ENCODE data around the gene INPP5E.

Gene INPP5E

GRCh38 chr9:136393531-136393930 lies 46.1 kb downstream of the INPP5E start (continued):
- TF ChIP-seq ZNF148 (tag by site-specific recombination; IDR thresholded peaks at IDR 0.05; ENCODE audit: borderline replicate concordance) = no peak
- no peak for TF ChIP-seq ZNF626 (tag by site-specific recombination; IDR thresholded peaks at IDR 0.05)
- no peak for TF ChIP-seq ZBTB26 (tag by site-specific recombination; optimal IDR thresholded peaks at IDR 0.05)
- no peak for TF ChIP-seq ZNF16 (tag by site-specific recombination; IDR thresholded peaks at IDR 0.05; ENCODE audit: low read depth)

- H3K4me1 ChIP-seq (ENCODE audit: control insufficient read depth, insufficient read depth, low read length) = no peaks in the 10 kb centered on the region
- CTCF ChIA-PET = interaction anchor here (1.1 to 5.1 kb wide), 3 partner anchors 9 to 279 kb away, joined by 4 to 23 read pairs (median 5); no protein-coding TSS in a partner anchor
- no peaks in the 10 kb centered on the region for H3K9me3 ChIP-seq (ENCODE audit: control insufficient read depth, insufficient read depth, low read depth, low read length)
- POLR2A ChIA-PET = interaction anchor here (1.1 to 1.3 kb wide), 4 partner anchors 15 to 39 kb away, joined by 3 to 5 read pairs (median 3); partner anchors contain the start of gene DNLZ
- H3K4me3 ChIP-seq (ENCODE audit: low read depth, low read length) = no peak overlapping the region
- TF ChIP-seq ELK4 (IDR thresholded peaks at IDR 0.05; ENCODE audit: borderline replicate concordance, low read depth, low read length) (no peak), ZBTB21 (tag by site-specific recombination; IDR thresholded peaks at IDR 0.05) (no peak), ZNF266 (tag by site-specific recombination; IDR thresholded peaks at IDR 0.05; ENCODE audit: low read depth) (no peak), ZNF140 (tag by site-specific recombination; IDR thresholded peaks at IDR 0.05) (no peak), ZNF280C (tag by site-specific recombination; IDR thresholded peaks at IDR 0.05) (no peak), ZBTB6 (tag by site-specific recombination; IDR thresholded peaks at IDR 0.05) (no peak), PRDM1 (tag by site-specific recombination; IDR thresholded peaks at IDR 0.05) (no peak), GLIS2 (tag by site-specific recombination; IDR thresholded peaks at IDR 0.05) (0 out of 2 replicates have a peak, but pooled peaks have one; percentile 26), SCRT2 (tag by site-specific recombination; IDR thresholded peaks at IDR 0.05) (0 out of 2 replicates have a peak, but pooled peaks have one; percentile 1), ATF2 (tag by site-specific recombination; IDR thresholded peaks at IDR 0.05; ENCODE audit: low read depth) (no peak), GLIS1 (tag by site-specific recombination; IDR thresholded peaks at IDR 0.05) (peak; percentile 62), KLF17 (tag by site-specific recombination; IDR thresholded peaks at IDR 0.05) (no peak), KLF1 (tag by site-specific recombination; IDR thresholded peaks at IDR 0.05) (peak; percentile 53)
- no peak overlapping the region for H3K27ac ChIP-seq (ENCODE audit: extremely low read depth, low read depth, low read length)
- peaks cover 14 to 92% of the 10 kb centered on the region in 2 experiments for H3K36me3 ChIP-seq (ENCODE audit: control insufficient read depth in 2 of 2, insufficient read depth in 1 of 2, low read length in 2 of 2)
Measured at GRCh38 chr9:136392538-136393449, 46.9 kb downstream of the INPP5E start.

Data from HEK293 (cell line).